HL-60 (cell line): ENCODE results near the gene LNPK.

Experiments used
- GABPA ChIP-seq: IDR thresholded peaks from 2 replicates; pipeline ENCODE4 v1.6.1; 2012; ENCODE audit warnings: low read depth
- TF ChIP-seq, protein P1 (sequence below): IDR thresholded peaks from one replicate; pipeline ENCODE4 v1.5.1; 2011; ENCODE audit warnings: low read length, control low read depth, inconsistent platforms; ENCODE audit not compliant: insufficient read depth
- TF ChIP-seq, protein P2 (sequence below): IDR thresholded peaks from 2 replicates; pipeline ENCODE4 v1.6.1; 2012; ENCODE audit warnings: low read depth; ENCODE audit not compliant: insufficient replicate concordance

DNA sequence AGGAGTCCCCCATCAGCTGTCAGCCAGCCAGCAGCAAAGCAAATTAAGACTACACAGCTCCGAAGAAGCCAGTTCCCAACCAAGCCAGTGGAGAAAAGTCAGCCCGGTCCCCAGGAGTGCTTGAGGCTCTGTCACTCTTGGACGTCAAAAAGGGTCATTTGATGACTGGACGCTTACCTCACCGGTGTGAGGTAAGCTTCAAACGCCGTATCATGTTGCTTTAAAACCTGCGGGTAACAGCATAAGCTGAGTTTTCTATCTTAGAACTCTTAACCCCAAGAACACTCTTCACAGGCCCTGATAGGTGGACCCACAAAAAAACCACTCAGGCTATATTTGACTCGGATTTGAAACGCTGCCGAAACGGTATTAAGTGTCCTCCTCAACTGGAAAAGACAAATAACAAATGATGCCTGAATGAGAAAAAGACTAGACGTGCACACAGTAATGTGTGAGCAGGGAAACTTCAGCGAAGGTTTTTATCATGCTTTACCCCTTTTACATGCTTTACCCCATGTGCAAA is 682 bp upstream of the LNPK start:
- TF ChIP-seq GABPA: no peak
- TF ChIP-seq, protein P1, sequence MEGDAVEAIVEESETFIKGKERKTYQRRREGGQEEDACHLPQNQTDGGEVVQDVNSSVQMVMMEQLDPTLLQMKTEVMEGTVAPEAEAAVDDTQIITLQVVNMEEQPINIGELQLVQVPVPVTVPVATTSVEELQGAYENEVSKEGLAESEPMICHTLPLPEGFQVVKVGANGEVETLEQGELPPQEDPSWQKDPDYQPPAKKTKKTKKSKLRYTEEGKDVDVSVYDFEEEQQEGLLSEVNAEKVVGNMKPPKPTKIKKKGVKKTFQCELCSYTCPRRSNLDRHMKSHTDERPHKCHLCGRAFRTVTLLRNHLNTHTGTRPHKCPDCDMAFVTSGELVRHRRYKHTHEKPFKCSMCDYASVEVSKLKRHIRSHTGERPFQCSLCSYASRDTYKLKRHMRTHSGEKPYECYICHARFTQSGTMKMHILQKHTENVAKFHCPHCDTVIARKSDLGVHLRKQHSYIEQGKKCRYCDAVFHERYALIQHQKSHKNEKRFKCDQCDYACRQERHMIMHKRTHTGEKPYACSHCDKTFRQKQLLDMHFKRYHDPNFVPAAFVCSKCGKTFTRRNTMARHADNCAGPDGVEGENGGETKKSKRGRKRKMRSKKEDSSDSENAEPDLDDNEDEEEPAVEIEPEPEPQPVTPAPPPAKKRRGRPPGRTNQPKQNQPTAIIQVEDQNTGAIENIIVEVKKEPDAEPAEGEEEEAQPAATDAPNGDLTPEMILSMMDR: no peak
- TF ChIP-seq, protein P2, sequence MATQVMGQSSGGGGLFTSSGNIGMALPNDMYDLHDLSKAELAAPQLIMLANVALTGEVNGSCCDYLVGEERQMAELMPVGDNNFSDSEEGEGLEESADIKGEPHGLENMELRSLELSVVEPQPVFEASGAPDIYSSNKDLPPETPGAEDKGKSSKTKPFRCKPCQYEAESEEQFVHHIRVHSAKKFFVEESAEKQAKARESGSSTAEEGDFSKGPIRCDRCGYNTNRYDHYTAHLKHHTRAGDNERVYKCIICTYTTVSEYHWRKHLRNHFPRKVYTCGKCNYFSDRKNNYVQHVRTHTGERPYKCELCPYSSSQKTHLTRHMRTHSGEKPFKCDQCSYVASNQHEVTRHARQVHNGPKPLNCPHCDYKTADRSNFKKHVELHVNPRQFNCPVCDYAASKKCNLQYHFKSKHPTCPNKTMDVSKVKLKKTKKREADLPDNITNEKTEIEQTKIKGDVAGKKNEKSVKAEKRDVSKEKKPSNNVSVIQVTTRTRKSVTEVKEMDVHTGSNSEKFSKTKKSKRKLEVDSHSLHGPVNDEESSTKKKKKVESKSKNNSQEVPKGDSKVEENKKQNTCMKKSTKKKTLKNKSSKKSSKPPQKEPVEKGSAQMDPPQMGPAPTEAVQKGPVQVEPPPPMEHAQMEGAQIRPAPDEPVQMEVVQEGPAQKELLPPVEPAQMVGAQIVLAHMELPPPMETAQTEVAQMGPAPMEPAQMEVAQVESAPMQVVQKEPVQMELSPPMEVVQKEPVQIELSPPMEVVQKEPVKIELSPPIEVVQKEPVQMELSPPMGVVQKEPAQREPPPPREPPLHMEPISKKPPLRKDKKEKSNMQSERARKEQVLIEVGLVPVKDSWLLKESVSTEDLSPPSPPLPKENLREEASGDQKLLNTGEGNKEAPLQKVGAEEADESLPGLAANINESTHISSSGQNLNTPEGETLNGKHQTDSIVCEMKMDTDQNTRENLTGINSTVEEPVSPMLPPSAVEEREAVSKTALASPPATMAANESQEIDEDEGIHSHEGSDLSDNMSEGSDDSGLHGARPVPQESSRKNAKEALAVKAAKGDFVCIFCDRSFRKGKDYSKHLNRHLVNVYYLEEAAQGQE: no peak
